GM13977 (cell line): Measurements from ENCODE around the gene KAT7.

Experiments
- DNase-seq: peaks from one replicate; pipeline ENCODE4 v3.0.0; 2012; ENCODE audit warnings: low spot score
- in situ Hi-C: fragments of 300-500 bp; cut with MboI; formaldehyde crosslinking; loops from one replicate; pipeline ENCODE4 v1.12.0; 2022; ENCODE audit warnings: low sequenced_read_pairs, low pct_unique_long_range_greater_than_20kb, mixed read lengths, inconsistent platforms; ENCODE audit not compliant: unreplicated experiment
- TF ChIP-seq, protein P1 (sequence below): IDR thresholded peaks from 2 replicates; pipeline ENCODE4 v1.5.1; 2012; ENCODE audit warnings: mild to moderate bottlenecking, control low read depth; ENCODE audit not compliant: insufficient read depth; ENCODE audit errors: extremely low read depth, missing control alignments

The KAT7 gene

GRCh38 chr17:49783071-49783715 is 5.3 kb upstream of the KAT7 start:
- TF ChIP-seq, protein P1, sequence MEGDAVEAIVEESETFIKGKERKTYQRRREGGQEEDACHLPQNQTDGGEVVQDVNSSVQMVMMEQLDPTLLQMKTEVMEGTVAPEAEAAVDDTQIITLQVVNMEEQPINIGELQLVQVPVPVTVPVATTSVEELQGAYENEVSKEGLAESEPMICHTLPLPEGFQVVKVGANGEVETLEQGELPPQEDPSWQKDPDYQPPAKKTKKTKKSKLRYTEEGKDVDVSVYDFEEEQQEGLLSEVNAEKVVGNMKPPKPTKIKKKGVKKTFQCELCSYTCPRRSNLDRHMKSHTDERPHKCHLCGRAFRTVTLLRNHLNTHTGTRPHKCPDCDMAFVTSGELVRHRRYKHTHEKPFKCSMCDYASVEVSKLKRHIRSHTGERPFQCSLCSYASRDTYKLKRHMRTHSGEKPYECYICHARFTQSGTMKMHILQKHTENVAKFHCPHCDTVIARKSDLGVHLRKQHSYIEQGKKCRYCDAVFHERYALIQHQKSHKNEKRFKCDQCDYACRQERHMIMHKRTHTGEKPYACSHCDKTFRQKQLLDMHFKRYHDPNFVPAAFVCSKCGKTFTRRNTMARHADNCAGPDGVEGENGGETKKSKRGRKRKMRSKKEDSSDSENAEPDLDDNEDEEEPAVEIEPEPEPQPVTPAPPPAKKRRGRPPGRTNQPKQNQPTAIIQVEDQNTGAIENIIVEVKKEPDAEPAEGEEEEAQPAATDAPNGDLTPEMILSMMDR, result no peak
- in situ Hi-C loops, result loop anchor here (10.0 kb wide), 1 partner anchor 78 kb away; the partner anchor contains the start of gene SLC35B1
- no peak for DNase-seq

- no peak for DNase-seq
- TF ChIP-seq, protein P1, result no peak
- in situ Hi-C loops, result loop anchor here (10.0 kb wide), 1 partner anchor 79 kb away; the partner anchor contains the start of gene SLC35B1
These were observed 4.7 kb upstream of the KAT7 start for GRCh38 chr17:49783791-49784190.

DNA sequence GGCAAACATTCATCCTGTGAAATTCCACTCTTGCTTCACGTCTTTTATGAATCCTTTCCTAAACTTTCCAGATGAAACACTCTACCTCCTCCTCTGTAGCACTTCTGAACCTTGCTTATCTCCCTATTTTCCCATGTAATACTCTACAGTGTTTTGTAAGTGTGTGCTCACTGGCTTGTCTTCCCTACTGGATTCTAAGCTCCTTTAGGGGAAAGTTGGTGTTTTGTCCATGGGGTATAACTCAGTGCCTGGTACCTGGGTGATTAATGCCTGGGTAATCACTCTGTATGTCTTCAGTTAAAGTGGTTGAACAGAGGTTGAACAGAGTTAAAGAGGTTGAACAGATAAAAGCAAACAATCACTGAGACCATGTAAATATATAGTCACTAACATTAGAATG is 3.8 kb upstream of the KAT7 start:
- TF ChIP-seq, protein P1, result no peak
- in situ Hi-C loops, result loop anchor here (10.0 kb wide), 1 partner anchor 80 kb away; the partner anchor contains the start of gene SLC35B1
- no peak for DNase-seq

DNA sequence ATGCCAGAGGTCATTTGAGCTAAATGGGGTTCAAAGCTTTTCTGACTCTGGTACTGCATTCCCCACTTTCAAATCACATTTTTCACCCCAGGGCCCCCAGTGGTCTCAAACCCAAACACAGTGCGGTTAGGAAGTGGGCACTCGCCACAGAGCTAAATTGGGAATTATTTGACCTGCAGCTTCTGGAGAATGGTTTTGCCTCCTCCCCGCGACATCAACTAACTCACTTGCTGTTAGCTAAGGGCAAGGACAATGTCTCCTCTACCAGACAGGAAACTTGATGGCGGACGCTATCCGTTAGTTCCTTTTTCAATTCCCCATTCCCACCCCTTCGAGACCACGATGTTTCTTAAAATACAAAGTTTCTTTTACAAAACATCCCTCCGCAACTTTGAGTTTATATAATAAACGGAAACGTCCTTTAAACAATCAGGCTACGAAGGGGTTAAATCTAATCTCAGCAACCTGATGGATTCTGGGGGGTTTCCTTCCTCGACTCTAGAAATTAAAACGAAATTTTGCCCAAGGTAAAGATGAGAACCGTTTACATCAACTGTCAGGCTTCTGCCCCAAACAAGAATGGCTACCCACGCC is 500 bp upstream of the KAT7 start:
- in situ Hi-C loops, result loop anchor here (10.0 kb wide), 1 partner anchor 83 kb away; the partner anchor contains the start of gene SLC35B1
- TF ChIP-seq, protein P1, result no peak

DNA sequence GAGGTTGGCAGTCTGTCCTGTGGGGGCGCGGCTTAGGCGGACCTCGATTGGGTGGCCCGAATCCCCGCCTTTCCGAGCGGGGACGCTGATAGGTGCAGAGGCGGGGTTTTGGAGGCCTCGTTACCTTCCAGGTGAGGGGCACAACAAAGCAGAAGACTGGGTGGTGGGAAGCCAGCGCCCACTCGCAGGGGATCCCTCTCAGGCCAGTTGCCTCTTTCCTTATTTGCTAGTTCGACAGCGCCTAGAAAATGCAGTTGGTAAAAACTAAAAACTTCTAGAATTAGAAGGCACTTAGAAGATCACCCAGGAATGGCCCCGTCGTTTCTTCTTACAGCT is 730 bp downstream of the KAT7 start:
- DNase-seq, result no peak
- TF ChIP-seq, protein P1, result no peak
- in situ Hi-C loops, result loop anchor here (10.0 kb wide), 1 partner anchor 84 kb away; the partner anchor contains the start of gene SLC35B1

More for the DNA sequence above, 500 bp upstream of the KAT7 start:
- no peak for DNase-seq

DNA sequence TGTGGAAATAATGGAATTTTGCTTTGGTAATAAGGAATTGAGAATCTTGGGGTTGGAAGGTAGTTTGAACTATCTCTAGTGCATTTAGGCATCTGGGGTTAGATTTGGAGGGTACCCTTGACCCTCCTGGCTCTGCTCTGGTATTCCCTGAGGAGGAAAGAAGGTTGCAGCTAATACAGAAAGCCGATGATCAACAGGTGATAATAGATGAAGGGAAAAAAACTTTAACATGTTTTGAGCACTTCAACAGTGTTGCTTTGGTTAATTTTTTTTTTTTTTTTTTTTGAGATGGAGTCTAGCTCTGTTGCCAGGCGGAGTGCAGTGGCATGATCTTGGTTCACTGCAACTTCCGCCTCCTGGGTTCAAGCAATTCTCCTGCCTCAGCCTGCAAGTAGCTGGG is 4.8 kb downstream of the KAT7 start:
- TF ChIP-seq, protein P1, result no peak
- in situ Hi-C loops, result no loop called here
- DNase-seq, result no peak
